ENCODE results near the gene MAPRE2.

GRCh38 chr18:35104391-35105051, 63.3 kb downstream of the MAPRE2 start:
- TF ChIP-seq CTCF (IDR thresholded peaks at IDR 0.05) (no peak), ZFX (IDR thresholded peaks at IDR 0.05; ENCODE audit: borderline replicate concordance) (no peak)
